ENCODE data around the gene FREM2.

DNA sequence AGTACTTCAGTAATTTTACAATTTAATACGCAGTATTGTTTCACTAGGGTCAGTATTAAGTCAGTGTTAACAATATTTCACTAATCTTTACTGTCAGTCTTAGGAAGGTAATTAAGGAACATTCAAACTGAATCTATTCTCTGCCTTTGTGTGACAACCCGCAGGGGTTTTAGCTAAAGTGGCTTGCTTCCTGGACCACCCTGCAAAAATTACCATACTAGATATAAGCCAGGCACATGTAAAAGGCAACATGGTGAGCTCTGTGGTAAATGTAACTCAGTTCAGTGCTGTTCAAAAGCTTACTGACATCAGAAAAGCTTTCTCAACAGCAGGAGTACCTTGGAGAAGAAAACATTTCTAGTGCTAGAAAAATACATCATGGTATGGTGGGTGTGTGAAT is 116.7 kb downstream of the FREM2 start:
- TF ChIP-seq, protein P1, sequence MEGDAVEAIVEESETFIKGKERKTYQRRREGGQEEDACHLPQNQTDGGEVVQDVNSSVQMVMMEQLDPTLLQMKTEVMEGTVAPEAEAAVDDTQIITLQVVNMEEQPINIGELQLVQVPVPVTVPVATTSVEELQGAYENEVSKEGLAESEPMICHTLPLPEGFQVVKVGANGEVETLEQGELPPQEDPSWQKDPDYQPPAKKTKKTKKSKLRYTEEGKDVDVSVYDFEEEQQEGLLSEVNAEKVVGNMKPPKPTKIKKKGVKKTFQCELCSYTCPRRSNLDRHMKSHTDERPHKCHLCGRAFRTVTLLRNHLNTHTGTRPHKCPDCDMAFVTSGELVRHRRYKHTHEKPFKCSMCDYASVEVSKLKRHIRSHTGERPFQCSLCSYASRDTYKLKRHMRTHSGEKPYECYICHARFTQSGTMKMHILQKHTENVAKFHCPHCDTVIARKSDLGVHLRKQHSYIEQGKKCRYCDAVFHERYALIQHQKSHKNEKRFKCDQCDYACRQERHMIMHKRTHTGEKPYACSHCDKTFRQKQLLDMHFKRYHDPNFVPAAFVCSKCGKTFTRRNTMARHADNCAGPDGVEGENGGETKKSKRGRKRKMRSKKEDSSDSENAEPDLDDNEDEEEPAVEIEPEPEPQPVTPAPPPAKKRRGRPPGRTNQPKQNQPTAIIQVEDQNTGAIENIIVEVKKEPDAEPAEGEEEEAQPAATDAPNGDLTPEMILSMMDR (conservative IDR thresholded peaks at IDR 0.05; ENCODE audit: low read depth, low read length): no peak
- no peak for TF ChIP-seq EZH2 (IDR thresholded peaks at IDR 0.05; ENCODE audit: low read length, unreplicated experiment)

Data from PC-3 (cell line).